NT2/D1 (cell line): ENCODE measurements around the gene PAXX.

Experiments used
- SUZ12 ChIP-seq: IDR thresholded peaks from 2 replicates; pipeline ENCODE4 v1.6.1; 2011; ENCODE audit not compliant: insufficient read length, insufficient read depth; ENCODE audit errors: extremely low read depth
- YY1 ChIP-seq: IDR thresholded peaks from 2 replicates; pipeline ENCODE4 v1.6.1; 2011; ENCODE audit not compliant: insufficient read length, insufficient read depth
- ZNF274 ChIP-seq: IDR thresholded peaks from 2 replicates; pipeline ENCODE4 v1.6.1; 2011; ENCODE audit warnings: mild to moderate bottlenecking, low read depth, low read length

- TF ChIP-seq SUZ12 (no peak), YY1 (no peak), ZNF274 (no peak)
Measured at GRCh38 chr9:137017791-137018497, 25.7 kb downstream of the PAXX start.
